Forelimb muscle (tissue), 1 donor: Measurements from ENCODE around the gene LIN9. TPM values are rescaled to one million over a fixed set of nuclear protein-coding genes. Genes with fewer than 3 reads are reported as not detected.
"Not testable (repeated sequence)": the region's sequence is repeated elsewhere in the genome, so short reads cannot be mapped to it uniquely, and the experiment has no call there.

Source experiments
- DNase-seq: peaks from one replicate; pipeline ENCODE4 v3.0.0-alpha.2; 2013; ENCODE audit warnings: low read depth
- polyA plus RNA-seq: library from polyadenylated mRNA; unstranded; fragments of 120-200 nt; gene quantifications from one replicate; pipeline ENCODE4 v1.2.1, GENCODE V29; 2013; ENCODE audit not compliant: insufficient read length

LIN9 gene
- polyA plus RNA-seq, 1 donor = 6.7 TPM

DNA sequence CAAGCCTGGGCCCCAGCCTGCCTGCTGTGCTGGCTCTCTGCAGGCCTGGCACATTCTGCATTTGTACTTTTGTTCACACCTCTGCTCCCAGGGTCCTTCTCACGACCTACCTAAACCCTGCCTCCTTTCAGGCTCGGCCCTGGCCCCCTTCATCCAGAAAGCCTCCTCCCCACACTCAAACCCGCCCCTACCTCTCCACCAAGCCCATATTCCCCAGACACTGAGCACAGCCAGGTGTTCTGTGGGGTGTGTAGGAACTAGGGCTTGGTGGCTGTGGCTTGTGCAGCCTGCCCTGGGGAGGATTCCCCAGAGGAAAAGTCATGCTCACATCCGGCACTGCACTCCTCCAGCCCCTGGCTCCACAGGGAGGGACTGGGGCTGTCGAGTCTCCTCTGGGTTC is 93.7 kb downstream of the LIN9 start:
- DNase-seq = no peak

DNA sequence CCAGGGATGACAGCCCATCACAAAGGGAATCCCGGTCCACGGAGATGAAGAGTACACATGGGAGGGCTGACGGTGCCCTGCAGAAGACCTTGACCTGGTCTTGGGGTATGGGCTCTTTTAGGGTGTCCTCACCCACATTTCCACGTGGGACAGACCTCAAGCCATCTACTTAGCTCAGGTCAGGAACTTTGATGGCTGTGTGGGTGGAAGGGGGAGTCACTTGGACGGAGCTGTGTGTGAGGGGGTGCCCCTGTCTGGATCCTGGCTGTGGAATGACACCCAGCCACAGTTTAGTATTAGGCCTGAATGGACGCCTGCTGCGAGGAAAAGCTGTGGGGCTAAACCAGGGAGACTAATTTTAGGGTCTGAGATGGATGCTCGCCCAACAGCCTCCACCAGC is 96.4 kb downstream of the LIN9 start:
- DNase-seq = no peak

DNA sequence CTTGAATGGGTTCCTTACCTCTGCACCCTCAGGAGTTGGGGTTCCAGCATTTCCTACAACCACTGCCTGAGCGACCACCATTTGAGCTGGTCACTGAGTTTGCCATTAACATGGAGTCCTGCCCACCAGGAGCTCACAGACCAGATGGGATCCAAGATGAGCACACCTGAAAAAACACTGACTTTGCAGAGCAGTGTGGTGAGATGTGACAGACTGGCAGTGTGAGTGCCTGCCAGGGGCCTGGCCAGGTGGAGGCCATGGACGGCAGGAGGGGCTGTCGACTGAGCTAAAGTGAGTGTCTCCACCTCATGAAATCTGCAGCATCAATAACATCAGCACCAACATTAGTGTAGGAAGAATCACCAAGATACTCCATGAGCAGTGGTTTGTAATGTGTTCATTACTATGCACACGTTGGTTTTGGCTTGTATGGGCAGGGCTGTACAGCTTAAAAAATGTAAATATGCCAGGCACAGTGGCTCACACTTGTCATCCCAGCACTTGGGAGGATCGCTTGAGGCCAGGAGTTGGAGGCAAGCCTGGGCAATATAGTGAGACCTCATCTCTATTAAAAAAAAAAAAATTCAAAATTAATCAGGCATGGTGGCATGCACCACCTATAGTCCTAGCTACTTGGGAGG is 97.7 kb downstream of the LIN9 start:
- no peak for DNase-seq

DNA sequence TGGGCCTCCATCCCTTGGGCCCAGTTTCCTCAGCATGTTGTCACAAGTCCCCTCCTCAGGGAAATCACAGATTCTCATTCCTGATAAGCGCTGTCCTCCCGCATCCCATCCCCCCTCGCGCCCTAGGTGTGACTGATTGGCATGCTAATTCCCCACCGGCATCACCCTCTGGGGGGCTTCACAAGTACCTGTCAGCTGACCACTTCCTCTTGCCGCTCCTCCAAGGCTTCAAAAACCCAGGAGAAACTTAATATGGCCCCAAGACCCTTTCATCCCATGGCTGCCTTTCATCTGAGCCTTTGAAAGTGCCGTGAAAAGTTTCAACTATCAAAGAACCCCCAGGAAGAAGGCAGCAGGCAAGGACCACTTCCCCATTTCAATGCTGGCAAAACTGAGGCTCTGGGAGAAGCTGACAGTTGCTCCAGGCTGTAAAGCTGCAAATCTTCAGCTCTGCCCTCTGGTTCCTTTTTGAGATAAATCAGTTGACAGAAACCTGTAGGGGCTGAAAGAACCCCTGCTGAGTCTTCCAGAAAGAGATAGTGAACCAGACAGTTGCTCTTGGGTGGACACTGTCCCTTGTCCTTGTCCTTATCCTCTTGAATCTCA is 98.3 kb downstream of the LIN9 start:
- no peak for DNase-seq

DNA sequence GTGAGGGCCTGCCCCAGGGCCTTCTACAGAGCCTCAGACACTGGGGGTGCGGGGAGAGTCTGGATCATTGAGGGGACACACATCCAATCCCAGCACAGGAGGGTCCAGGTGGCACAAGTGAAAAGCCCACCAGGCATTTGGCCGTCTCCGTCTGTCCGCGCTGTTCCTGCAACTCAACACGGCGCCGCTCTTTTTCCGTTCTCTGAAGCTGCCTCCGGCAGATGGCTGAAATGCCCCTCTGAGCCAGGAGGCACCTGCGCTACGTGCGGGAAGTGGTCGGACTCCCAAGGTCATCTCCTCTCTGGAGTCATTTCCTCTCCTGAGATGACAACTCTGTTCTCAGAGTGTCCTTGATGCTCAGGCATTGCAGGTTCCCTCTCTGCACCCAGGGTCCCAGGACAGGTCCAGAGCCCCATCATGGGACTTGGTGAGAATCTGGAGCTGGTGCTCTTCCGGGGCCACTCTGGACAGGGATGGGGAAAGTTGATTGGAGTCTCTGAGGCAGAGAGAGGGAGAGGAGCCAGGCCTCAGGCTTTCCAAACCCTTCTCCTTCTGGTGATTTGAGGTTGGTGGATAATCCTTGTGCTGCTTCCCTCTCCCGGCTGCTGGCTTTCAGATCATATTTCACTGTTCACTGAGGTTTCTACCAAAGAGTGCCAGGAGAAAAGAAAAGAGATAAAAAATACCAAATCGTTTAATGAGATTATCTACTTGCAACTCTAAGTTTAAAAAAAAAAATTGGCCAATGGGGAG is 99.5 kb downstream of the LIN9 start:
- no peak for DNase-seq

DNA sequence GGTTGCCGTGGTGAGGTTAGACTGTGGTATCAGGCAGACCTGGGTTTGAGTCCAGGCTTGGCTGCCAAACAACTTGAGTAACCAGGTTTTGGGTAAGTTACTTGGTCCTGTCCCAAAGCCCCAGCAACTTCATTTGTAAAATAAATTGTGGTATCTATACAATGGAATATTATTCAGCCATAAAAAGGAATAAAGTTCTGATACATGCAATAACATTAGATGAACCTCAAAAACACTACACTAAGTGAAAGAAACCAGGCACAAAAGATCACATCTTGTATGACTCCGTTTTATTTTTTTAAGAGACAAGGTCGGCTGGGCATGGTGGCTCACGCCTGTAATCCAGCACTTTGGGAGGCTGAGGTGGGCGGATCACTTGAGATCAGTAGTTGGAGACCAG is 101.9 kb downstream of the LIN9 start:
- no peak for DNase-seq

DNA sequence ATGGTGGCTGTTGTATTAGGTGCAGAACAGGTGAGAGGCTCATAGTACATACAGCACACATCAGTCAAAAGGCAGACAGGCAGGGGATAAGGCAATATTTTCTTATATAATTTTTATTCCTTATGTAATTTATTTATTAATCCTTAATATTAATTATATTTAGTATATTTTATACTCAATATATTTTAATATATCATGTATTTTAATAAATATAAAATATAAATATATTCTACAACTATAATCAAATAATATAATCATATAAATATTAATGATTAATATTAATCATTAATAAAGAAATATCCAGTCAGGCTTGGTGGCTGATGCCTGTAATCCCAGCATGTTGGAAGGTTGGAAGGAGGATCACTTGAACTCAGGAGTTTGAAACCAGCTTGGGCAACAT is 104.8 kb downstream of the LIN9 start:
- DNase-seq = no peak

DNA sequence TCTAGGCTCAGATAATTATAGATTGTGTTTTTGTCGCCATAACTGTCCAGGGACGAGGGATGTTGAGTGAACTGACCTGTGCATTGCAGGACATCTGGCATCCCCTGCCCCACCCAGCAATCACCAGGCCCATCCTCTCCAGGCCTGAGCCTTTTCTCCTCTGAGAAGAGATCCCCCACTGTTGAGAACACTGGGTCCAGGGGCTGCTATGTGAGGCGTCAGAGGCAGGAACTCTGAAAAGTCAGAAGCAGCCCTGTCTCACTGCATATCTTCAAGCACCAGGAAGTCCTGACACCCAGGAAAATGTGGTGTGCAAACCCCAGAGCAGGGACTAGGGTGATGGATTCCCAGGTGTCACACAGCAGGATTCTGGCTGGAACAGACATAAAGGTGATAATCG is 105.3 kb downstream of the LIN9 start:
- DNase-seq = no peak

DNA sequence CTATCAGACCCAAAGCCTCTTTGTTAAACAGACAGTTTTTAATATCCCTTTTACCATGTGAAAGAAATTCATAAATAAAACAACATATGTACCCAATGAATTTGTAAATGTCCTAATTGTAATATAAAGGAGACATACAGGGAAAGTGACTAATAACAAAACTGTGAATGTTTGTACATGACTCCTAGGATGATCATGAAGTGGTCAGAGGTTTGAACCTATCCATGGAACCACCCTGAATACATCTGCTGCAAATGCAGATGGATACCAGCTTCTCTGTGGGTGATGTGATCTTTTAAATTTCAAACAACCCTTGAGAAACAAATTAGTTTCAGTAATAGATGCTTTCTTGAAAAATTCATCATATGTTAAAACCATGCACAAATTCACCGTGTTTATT is 105.7 kb downstream of the LIN9 start:
- no peak for DNase-seq

DNA sequence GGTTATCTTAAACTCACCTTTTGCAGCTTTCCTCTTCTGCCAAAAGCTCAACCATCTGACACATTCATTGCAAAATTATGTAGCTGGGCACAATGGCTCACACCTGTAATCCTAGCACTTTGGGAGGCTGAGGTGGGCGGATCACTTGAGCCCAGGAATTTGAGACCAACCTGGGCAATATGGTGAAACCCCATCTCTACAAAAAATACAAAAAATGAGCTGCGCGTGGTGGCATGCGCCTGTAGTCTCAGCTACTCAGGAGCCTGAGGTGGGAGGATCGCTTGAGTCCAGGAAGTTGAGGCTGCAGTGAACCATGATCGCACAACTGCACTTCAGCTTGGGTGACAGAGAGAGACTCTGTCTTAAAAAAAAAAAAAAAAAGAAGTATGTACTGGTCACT is 106.3 kb downstream of the LIN9 start:
- not testable (repeated sequence) for DNase-seq

DNA sequence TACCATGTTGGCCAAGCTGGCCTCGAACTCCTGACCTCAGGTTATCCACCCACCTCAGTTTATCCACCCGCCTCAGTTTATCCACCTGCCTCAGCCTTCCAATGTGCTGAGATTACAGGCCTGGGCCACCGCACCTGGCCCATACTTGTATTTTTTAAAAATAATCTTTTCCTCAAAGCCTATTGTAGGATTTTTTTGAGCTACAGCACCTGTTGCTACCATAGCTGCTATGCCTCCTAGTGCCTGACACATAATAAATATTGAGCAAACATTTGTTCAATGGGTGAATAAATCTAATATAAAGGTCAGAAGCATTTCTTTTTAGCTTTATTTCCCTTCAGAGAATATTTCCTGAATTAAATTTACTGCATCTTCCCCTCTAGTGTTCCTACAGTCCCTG is 106.7 kb downstream of the LIN9 start:
- no peak for DNase-seq

DNA sequence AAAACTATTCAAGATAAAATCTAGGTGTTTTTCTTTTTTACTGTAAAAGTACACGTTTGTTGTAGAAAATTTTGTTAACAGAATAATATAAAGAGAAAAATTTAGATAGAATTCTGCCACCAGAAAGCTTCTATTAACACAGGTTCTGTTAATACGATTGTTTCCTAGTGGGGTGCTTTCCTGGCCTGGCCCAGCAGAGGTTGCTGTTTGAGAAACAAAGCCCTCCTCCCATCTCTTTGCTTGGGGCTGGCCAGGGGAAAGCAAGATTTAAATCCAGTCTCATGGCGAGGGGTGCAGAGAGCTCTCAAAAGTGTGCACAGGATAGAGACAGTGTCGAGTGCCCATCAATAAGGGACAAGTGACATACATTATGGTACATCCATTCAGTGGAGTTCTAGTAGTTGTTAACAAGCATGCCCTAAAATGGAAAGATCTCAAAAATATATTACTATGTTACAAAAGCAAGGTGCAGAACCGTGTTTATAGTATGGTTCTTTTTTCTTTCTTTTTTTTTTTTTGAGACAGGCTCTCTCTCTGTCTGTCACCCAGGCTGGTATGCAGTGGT is 107.9 kb downstream of the LIN9 start:
- no peak for DNase-seq

DNA sequence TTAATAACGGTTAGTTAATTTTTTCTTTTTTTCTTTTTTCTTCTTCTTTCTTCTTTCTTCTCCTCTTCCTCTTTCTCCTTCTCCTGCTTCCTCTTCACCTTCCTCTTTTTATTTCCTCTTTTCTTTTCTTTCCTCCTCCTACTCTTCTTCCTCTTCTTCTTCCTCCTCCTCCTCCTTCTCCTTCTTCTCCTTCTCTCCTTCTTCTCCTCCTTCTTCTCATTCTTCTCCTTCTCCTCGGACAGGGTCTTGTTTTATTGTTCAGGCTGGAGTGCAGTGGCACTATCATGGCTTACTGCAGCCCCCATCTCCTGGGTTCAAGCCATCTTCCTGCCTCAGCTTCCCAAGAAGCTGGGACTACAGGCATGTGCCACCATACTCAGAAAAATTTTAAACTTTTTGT is 109.0 kb downstream of the LIN9 start:
- no peak for DNase-seq

DNA sequence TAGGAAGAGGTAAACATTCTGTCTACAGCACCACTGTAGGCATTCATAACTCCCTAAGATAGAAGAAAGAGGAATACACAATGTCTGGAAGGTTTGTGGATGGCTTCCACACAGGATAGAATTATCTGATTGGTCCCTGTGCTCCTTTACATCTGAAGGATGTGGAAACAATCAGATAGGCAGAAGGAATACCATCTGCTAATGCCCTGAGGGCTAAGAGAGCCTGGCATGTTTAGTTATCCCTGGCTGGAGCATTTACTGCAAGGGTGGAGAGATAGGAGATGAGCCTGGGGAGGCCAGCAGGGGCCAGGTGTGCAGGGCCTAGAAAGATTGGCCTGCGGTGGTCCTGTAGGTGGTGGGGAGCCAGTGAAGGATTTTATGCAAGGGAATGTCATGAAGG is 113.8 kb downstream of the LIN9 start:
- no peak for DNase-seq

DNA sequence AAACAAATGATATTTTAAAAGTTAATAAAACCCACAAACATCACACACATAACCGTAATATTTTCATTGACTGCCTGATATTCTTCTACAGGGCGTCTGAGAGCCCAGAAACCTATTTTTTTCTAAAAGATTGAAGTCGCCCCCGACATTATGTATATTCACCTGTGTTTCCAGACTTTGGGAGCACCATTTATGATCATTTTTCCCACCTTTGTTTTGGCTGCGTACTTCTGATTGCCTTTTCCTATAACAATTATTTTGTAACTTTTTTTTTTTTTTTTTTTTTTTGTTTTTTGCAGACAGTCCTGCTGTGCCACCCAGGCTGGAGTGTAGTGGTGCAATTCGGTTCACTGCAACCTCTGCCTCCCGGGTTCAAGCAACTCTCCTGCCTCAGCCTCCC is 121.6 kb downstream of the LIN9 start:
- no peak for DNase-seq

DNA sequence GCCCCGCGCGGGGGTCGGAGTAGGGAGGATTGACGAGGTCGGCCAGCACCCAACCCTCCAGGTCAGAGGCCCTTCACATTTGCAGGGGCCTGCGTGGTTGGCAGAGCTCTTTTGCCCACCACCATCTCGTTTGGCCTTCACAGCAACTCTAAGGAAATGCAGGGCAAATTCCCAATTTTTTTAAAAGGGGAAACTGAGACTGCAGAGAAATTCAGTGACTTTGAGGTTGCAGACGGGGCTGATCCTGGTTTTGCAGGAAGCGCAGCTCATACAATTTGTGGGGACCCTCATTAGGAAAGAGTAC is 122.0 kb downstream of the LIN9 start:
- DNase-seq = no peak

DNA sequence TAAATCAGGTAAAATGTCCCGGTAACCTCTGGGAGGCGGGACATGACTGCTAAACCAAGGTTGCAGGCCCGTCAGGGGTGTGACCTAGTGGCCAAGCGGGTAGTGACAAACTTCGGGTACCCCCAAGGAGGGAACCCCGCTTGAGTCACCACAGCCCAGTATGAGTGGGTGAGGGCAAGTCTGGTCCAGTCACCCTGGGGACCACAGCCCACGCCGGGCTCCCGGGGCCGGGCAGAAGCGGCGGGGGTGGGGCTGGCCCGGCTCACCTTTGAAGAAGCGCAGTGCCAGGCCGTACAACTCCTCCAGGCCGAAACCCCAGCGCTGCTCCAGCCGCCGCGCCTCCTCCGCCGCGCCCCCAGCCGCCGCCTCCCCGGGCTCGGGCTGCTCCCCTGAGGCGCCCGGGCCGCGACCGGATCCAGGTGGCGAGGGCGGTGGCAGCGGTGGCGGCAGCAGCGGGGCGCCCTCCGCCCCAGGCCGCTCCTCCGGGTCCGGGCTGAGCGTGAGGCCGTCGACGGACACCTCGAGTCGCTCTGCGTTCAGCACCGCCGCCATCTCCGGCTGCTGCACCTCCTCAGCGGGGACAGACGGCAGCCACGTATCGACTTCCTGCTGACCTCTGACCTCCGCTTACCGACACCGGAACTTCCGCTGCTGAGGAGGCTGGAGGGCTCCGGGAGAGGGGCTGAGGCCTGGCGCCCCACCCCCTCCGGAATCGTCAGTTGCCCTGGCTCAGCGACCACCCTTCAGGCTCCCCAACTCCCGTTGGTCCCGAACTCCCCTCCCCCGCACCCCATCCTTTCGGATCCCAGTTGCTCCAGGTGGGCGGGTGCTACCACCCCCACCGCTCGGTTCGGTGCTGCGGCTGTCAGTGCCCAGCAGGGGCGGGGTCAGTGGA is 122.6 kb downstream of the LIN9 start, which contains the start of gene ACBD3:
ACBD3 (minus strand) TSS at position 618 of the 895 bp plus-strand sequence; CDS start at position 552, 66 bp downstream.
- DNase-seq = peak; percentile 88

DNA sequence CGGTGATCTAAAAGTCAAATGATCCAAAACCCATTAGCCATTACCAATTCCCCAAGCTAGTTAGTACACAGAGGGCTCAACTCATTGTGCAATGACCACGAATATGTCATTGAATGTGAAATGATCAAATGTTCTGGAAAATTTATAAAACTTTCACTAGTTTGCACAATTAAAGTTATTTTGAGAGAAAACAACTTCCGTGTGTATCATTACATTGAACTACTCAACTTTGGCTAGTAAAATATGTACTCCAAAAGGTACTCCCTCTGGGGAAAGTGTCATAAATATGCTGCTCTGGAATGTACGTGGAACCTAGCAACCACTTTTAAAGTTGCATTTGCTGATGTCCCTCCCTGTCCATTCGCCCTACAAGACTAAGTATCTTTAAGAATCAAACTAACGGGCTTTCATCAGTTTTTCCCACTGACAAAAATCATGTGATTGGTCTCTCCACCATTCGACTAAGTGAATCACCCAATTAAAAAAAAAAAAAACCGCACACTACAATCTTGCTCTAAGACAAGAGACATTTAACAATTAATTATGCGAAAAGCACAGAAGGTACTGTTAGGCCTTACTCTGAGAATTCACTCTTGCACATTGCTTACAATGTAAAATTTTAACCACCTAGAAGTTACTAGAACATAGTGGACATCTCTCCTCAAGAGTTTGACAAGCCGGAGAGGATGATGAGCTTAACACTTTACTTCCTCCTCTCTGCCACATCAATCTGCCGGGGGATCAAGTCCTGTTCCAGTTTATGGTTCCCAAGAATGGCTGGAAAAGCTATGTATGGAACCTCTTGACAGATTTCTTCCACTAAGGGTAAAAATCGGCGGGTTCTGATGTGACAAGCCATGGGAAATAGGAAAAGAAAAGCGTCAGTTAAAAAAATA is 123.6 kb downstream of the LIN9 start:
- no peak for DNase-seq

DNA sequence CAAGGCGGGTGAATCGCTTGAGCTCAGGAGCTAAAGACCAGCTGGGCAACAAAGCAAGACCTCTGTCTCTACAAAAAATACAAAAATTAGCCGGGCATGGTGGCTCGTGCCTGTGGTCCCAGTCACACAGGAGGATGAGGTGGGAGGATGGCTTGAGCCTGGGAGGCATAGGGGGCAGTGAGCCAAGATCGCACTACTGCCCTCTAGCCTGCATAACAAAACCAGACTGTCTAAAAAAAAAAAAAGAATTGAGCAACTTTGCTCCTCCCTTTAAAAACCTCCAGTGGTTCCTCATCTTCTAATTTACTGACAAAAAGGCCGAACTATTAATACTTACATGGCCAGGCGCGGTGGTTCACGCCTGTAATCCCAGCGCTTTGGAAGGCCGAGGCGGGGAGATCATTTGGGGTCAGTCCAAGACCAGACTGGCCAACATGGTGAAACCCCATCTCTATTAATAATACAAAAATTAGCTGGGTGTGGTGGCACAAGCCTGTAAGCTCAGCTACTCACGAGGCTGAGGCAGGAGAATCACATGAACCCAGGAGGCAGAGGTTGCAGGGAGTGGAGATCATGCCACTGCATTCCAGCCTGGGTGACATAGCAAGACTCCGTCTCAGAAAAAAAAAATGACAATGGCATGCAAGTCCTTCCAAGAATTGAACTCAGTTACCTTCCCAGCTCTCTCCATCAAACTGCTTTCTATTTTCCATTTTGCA is 126.8 kb downstream of the LIN9 start:
- DNase-seq = no peak
